Measurements from ENCODE around the gene SEMA4D. TPM values are rescaled to one million over a fixed set of nuclear protein-coding genes. Genes with fewer than 3 reads are reported as not detected.

The SEMA4D gene
- total and polyA plus RNA-seq, 2 experiments from 2014 or later: 9.4 to 10.4 TPM

- Histone ChIP-seq H4K20me1 (ENCODE audit: insufficient read depth, poor library complexity, severe bottlenecking) (no peaks in the 10 kb centered on the region), H3K9me2 (replicated peaks; ENCODE audit: insufficient read depth) (no peaks in the 10 kb centered on the region), H3K9me3 (ENCODE audit: low read depth) (no peaks in the 10 kb centered on the region), H2AFZ (no peak overlapping the region), H3K4me1 (ENCODE audit: insufficient read depth) (peaks cover 14% of the 10 kb centered on the region), H3K4me3 (no peak overlapping the region), H3K79me2 (peaks cover 1% of the 10 kb centered on the region), H3K36me3 (replicated peaks; ENCODE audit: insufficient read depth, low read depth) (no peaks in the 10 kb centered on the region), H3K4me2 (no peak overlapping the region), H3K27ac (no peak overlapping the region), H3K27me3 (no peaks in the 10 kb centered on the region)
- 76% methylated on average over 16 of the region's 17 CpGs for WGBS (ENCODE audit: low lambda C conversion rate, missing lambda C conversion rate)
- DNase-seq (ENCODE audit: low spot score): peak; percentile 57
- TF ChIP-seq EZH2 (IDR thresholded peaks at IDR 0.05; ENCODE audit: borderline replicate concordance): no peak
- TF ChIP-seq EZH2phosphoT487 (IDR thresholded peaks at IDR 0.05; ENCODE audit: low read depth, severe bottlenecking, unreplicated experiment): no peak
- TF ChIP-seq CTCF (IDR thresholded peaks at IDR 0.05; ENCODE audit: poor library complexity): no peak
Observed at GRCh38 chr9:89436963-89437625, 60.8 kb downstream of the SEMA4D start.

DNA sequence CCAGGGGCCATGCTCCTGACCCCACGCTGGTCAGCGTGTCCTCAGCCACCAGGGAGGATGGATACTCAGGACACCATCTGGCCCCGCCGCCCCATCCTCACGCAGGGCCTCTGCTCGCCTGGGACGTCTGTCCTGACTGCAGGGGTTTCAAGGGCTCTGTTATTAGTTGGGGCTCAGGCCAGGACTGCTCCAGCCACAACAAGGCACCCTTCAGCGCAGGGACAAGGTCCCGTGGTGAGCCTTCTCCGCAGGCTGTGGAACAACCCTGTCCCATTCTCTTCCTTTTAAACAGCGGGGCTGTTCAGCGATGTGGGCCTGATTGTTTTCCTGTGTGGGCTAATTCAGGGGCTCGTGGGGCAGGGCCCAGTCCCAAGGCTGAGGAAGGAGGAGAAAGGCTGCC, 61.6 kb downstream of the SEMA4D start:
- no peak for TF ChIP-seq EZH2 (IDR thresholded peaks at IDR 0.05; ENCODE audit: borderline replicate concordance)
- TF ChIP-seq EZH2phosphoT487 (IDR thresholded peaks at IDR 0.05; ENCODE audit: low read depth, severe bottlenecking, unreplicated experiment): no peak
- no peak for TF ChIP-seq CTCF (IDR thresholded peaks at IDR 0.05; ENCODE audit: poor library complexity)
- no peaks in the 10 kb centered on the region for H3K27me3 ChIP-seq
- no peaks in the 10 kb centered on the region for H4K20me1 ChIP-seq (ENCODE audit: insufficient read depth, poor library complexity, severe bottlenecking)
- no peak overlapping the region for H3K4me3 ChIP-seq
- peaks cover 7% of the 10 kb centered on the region for H3K4me1 ChIP-seq (ENCODE audit: insufficient read depth)
- WGBS (ENCODE audit: low lambda C conversion rate, missing lambda C conversion rate): 95% methylated on average over 13 of the region's 13 CpGs
- H3K9me2 ChIP-seq (replicated peaks; ENCODE audit: insufficient read depth): no peaks in the 10 kb centered on the region
- H3K36me3 ChIP-seq (replicated peaks; ENCODE audit: insufficient read depth, low read depth): no peaks in the 10 kb centered on the region
- H3K27ac ChIP-seq: no peak overlapping the region
- no peak overlapping the region for H3K4me2 ChIP-seq
- DNase-seq (ENCODE audit: low spot score): no peak
- H3K9me3 ChIP-seq (ENCODE audit: low read depth): no peaks in the 10 kb centered on the region
- no peak overlapping the region for H2AFZ ChIP-seq
- peaks cover 4% of the 10 kb centered on the region for H3K79me2 ChIP-seq

DNA sequence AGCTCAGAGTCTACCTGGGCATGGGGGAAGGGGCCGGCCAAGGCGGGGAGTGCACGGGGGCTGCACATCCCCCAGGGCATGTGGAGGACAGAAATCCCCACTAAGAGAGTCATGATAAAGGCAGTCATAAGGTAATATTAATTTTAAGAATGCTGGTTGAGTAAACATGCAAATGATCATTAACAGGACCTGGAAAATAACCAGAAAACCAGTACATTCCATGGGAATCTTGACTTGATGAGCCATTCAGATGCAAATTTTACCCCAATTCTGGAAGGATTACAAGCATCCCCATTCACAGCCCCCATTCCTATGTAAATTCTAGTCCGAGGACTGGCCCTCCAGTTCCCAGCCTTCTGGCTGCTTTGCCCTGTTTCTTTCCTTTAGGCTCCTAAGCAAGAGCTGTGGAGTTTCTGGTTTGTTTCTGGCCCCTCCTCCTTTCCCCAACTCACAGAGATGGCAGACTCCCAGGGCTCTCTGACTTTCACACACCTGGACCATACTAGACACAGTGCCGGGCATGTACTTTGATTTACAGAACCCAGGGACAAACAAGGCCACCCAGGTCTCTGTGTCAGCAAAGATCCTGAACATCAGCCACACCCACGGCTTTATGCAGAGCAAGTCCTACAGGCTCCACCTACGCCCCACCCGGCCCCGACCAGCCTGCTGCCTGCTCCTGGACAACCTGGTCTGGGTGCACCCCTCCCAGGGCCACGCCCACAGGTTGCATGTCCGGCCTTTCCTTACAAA, 62.7 kb downstream of the SEMA4D start:
- WGBS (ENCODE audit: low lambda C conversion rate, missing lambda C conversion rate): 42% methylated on average over 11 of the region's 11 CpGs
- Histone ChIP-seq H3K9me2 (replicated peaks; ENCODE audit: insufficient read depth) (no peaks in the 10 kb centered on the region), H3K27me3 (no peaks in the 10 kb centered on the region), H3K36me3 (replicated peaks; ENCODE audit: insufficient read depth, low read depth) (no peaks in the 10 kb centered on the region), H4K20me1 (ENCODE audit: insufficient read depth, poor library complexity, severe bottlenecking) (no peaks in the 10 kb centered on the region), H3K4me2 (no peak overlapping the region), H2AFZ (no peak overlapping the region), H3K4me1 (ENCODE audit: insufficient read depth) (peaks cover 6% of the 10 kb centered on the region), H3K9me3 (ENCODE audit: low read depth) (no peaks in the 10 kb centered on the region), H3K4me3 (no peak overlapping the region), H3K27ac (no peak overlapping the region), H3K79me2 (peaks cover 4% of the 10 kb centered on the region)
- DNase-seq (ENCODE audit: low spot score): peak; percentile 86
- no peak for TF ChIP-seq EZH2 (IDR thresholded peaks at IDR 0.05; ENCODE audit: borderline replicate concordance)
- TF ChIP-seq EZH2phosphoT487 (IDR thresholded peaks at IDR 0.05; ENCODE audit: low read depth, severe bottlenecking, unreplicated experiment): no peak
- no peak for TF ChIP-seq CTCF (IDR thresholded peaks at IDR 0.05; ENCODE audit: poor library complexity)
